SK-N-MC (cell line): ENCODE measurements around the gene EPG5.

Experiments
- EZH2 ChIP-seq: fragments of 200-600 bp; sonication (generic); IDR thresholded peaks from one replicate; pipeline ENCODE4 v1.6.1; 2017; ENCODE audit warnings: antibody characterized with exemption
- FOXP2 ChIP-seq: optimal IDR thresholded peaks from 2 replicates; pipeline ENCODE3; 2011; ENCODE audit warnings: mild to moderate bottlenecking, moderate library complexity; ENCODE audit not compliant: insufficient read depth; ENCODE audit errors: extremely low read length, control extremely low read depth
- POLR2AphosphoS5 ChIP-seq: IDR thresholded peaks from 2 replicates; pipeline ENCODE4 v1.6.1; 2012; ENCODE audit warnings: mild to moderate bottlenecking, low read depth, low read length, borderline replicate concordance

DNA sequence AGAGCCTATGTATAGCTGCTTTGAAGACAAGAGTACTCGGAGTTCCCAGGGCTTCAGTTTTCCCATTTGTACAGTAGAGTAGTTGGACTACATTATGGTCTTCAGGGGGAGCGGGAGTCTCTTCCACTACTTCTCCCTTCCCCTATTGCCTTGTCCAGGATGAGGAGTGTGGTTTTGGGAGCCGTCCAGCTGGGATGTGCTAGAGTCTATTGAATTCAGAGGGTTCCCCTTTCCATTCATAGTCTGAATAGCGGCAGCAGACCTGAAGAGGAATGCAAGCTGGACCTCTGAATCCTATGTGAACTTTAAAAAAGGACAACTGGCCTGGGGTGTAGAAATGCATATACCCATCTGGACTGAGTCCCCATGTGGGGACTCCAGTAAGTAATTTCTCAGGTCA lies 43.5 kb upstream of the EPG5 start:
- TF ChIP-seq POLR2AphosphoS5 (no peak), EZH2 (no peak), FOXP2 (no peak)
